HG03565 (cell line): ENCODE measurements around the gene IFI27.

Source experiments
- ATAC-seq: cut with Tn5 transposase; IDR thresholded peaks from one replicate; pipeline ENCODE4 v1.9.1; 2021; ENCODE audit warnings: mild to moderate bottlenecking, moderate library complexity; ENCODE audit not compliant: unreplicated experiment

Gene IFI27

GRCh38 chr14:94102768-94103482 is 7.6 kb upstream of the IFI27 start:
- no peak for ATAC-seq

DNA sequence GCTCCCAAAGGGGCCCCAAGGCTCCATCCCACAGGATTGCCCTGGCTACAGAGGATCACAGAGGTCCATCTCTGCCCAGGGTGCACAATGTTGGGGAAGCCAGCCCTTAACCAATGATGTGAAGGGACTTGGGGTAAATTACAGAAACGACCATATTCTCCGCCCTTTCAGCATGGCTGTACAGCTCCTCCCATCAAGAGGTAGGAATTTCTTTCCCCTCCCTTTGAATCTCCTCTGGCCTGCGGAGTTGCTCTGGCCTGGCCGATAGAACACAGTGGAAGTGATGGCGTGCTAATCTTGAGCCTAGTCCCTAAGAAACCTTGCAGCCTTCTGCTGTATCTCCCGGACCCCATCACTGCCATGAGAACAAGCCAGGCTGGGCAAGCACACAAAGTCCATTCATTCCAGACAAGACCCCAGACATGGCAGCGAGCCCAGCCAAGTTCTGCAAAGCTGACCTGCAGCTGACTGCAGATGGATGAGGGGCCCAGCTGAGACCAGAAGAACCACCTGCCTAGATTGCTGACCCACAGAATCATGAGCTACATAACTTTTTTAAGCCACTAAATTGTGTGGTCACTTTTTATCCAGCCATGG is 6.9 kb upstream of the IFI27 start:
- no peak for ATAC-seq

- ATAC-seq, result no peak
These were observed 5.8 kb upstream of the IFI27 start for GRCh38 chr14:94104731-94105130.

- ATAC-seq, result no peak
These were observed 653 bp upstream of the IFI27 start for GRCh38 chr14:94109915-94110250.

GRCh38 chr14:94111276-94112095 is 950 bp downstream of the IFI27 start:
- ATAC-seq, result no peak

- no peak for ATAC-seq
These were observed 2.1 kb downstream of the IFI27 start for GRCh38 chr14:94112513-94113063.

GRCh38 chr14:94113073-94113472 is 2.5 kb downstream of the IFI27 start:
- no peak for ATAC-seq

GRCh38 chr14:94113490-94113889 is 3.0 kb downstream of the IFI27 start:
- ATAC-seq, result no peak

DNA sequence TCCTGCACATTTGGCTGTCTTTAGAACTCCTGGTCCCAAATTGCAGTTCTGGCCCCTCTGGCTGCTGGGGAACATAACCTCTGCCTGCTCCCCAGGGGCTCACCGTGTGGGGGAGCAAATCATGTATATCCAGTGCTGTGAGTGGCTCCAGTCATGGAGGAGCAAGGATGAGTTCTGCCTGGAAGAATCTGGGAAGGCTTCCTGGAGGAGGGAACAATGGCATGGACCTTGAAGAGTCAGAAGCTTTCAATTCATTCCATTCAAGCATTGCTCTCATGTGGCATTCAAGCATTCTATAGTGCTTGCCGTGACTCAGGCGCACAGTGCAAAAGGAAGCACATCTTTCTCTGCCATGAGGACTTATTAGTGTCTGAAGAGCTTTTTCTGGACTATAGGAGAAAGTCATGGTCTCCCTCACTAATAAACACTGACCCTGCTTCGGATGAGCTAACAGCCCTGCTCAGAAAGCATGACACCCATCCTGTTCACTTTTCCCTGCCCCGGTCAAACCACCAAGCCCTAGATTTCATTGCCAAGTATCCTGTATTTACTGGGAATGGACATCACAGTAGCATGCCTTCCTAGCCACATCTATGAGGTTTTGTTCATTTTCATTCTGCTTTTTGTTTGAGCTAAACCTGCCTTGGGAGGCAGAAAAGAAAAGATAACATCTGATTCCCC is 3.5 kb downstream of the IFI27 start:
- ATAC-seq, result no peak

- ATAC-seq, result no peak
These were observed 4.1 kb downstream of the IFI27 start for GRCh38 chr14:94114589-94115057.

GRCh38 chr14:94115058-94115591 is 4.6 kb downstream of the IFI27 start:
- no peak for ATAC-seq

DNA sequence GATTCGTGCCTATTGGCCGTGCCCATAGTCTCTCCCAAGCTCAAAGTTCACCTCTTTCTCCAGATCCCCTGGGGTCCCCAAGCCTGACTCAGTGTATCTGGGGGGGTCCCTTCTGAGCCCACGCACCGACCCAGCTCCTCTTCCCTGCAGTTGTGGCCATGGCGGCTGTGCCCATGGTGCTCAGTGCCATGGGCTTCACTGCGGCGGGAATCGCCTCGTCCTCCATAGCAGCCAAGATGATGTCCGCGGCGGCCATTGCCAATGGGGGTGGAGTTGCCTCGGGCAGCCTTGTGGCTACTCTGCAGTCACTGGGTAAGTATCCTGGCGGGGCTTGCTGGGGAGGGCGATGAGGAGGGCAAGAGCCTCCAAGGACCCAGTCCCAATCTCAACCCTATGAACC is 5.1 kb downstream of the IFI27 start:
- no peak for ATAC-seq

- ATAC-seq, result no peak
These were observed 6.2 kb downstream of the IFI27 start for GRCh38 chr14:94116701-94117100.

- ATAC-seq, result no peak
These were observed 7.3 kb downstream of the IFI27 start for GRCh38 chr14:94117856-94118255.

DNA sequence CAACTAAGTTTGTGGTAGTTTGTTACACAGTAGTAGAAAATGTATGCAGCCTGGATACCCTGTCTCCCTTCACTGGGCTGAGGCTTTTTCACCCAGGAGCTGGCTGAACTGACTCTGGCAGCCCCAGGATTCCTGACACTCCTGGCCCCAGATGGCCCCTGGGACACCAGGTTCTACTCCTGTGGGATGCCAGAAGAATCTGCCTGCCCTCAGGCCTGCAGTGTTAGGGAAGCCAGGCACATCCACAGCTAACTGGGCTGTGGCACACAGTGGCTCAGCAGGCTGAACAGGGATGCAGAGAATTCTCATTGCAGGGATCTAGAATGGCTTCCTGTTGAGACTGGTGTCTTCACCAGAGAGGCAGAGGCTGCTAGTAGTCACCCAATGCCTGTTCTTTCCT is 8.5 kb downstream of the IFI27 start:
- no peak for ATAC-seq

GRCh38 chr14:94120667-94121340 is 10.3 kb downstream of the IFI27 start:
- no peak for ATAC-seq

DNA sequence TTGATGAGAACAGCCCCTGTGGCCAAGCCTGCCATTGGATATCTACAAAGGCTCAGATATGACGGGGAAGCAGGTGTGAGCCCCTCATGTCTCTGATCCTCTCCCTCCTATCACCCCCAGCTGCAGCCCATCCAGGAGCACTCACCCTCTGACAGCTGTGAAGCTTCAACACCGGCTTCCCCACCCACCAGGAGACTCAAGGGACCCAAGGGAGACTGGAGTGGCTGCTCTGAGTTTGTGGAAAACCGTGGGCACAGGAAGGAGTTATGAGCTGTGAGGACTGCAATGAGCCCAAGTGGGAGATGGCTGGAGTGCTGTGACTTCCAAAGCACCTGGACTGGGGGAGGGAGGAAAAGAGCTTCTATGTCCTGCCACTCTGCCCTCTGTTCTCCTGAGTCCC is 10.9 kb downstream of the IFI27 start:
- no peak for ATAC-seq

GRCh38 chr14:94122438-94122837 is 11.9 kb downstream of the IFI27 start:
- no peak for ATAC-seq

DNA sequence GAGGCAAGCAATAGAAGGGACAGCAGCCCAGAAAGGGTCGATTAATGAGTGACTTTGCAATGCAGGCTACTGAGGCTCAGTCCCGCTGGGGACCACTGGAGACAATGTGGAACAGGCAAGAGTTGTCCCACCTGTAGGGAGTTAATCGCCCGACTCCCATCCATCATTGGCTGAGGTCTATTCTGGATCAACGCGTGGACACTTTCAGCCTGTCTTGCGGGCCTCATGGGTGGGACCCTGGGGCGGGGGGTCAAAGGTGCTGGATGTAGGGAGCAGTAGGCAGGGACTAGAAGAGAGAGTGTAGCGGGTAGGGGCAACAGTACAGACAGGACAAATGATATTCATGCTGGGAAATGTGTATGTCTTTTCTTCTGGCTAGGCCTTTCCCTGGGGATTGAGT is 12.8 kb downstream of the IFI27 start:
- no peak for ATAC-seq

- ATAC-seq, result no peak
These were observed 13.3 kb downstream of the IFI27 start for GRCh38 chr14:94123868-94124267.
